CD4-positive, alpha-beta T cell treated with Interleukin-4 for 1 hour (primary cell): ENCODE results near the gene KBTBD12.

Experiments
- DNase-seq, 2 donors: peaks; one replicate each; pipeline ENCODE4 v3.0.0-alpha.2; 2020 to 2022

Gene KBTBD12

DNA sequence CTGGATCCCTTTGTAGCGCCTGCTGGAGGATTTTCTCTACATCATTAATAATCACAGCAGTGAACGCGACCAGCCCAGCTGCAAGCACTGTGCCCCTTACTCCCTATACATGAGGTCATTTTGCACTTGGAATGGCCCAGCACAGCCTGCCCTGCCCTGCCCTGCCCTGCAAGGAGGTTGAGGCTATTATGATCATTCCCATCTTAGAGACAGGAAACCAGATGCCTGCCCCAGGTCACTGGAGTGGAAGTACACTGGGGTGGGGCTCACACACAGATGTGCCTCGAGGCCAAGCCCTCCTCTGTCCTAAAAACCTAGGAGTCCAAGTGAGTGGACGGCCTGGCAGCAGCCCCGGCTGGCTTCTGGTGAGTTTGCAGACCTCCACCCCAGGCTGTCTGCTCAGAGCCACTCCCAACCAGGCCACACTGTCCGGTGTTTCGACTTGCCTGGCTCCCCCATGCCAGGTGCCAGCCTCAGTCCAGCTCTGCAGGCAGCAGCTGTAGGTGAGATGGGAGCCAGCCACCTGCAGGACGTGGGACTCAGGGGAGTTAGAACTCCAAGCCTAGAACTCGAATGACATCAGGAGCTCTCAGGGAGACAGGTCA lies 106.8 kb downstream of the KBTBD12 start:
- no peak for DNase-seq

DNA sequence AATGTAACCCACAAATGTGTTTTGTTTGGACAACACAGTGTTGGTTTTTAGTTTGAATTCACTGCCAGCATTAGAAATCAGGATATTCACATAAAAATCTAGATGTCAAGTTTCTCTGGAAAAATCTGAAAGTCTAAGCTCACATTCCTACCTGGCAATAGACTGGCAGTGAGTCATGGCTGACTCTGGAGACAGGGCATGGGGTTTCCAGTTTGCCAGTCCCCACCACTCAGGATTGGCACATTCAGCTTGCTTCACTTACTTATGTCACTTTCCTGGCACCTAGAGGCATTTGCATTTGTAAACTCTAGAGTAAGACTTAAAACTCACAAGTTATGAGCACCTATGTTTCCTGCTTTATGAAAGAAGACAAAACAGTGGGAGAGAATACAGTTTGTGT lies 118.1 kb downstream of the KBTBD12 start:
- DNase-seq, result no peak

DNA sequence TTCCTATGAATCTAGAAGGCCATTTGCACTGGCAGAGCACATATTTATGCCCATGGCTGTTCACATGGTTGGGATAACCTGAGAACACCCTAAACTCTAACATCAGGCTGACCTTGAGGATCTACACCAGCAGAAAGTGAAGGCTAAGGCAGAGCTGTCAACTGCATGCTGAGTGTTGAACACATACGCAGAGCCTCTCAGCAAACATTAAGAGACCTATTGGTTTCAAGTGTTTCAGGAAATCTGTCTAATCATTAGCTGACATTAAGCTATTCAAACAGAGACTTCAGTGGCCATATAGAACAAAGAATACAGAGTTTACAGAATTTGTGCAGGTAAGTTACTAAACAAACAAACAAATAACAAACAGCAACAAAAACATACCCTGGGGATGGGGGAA lies 121.1 kb downstream of the KBTBD12 start:
- no peak for DNase-seq
